HG03558 (cell line): Measurements from ENCODE around the gene CDC42EP4.
"Not testable (repeated sequence)": the region's sequence is repeated elsewhere in the genome, so short reads cannot be mapped to it uniquely, and the experiment has no call there.

Experiments used
- ATAC-seq: cut with Tn5 transposase; IDR thresholded peaks from one replicate; pipeline ENCODE4 v1.9.1; 2021; ENCODE audit warnings: moderate number of reproducible peaks; ENCODE audit not compliant: unreplicated experiment; ENCODE audit errors: extremely low read depth

CDC42EP4 gene

DNA sequence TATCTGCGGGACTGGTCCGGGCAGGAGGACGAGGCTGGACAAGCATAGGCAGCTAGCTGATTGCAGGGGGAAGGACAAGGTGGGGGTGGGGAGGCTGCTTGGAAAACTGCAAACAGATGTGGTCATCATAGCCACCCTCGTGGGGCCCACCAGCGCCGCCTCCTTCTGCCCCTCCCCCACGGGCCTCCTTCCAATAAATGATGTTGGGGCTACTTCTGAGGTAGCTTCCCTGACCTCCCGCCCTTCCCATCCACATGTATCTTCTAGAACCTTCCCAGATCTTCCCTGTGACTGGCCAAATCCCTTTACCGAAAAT, 12.3 kb upstream of the CDC42EP4 start:
- no peak for ATAC-seq

- no peak for ATAC-seq
These were observed 11.8 kb upstream of the CDC42EP4 start for GRCh38 chr17:73323409-73324159.

DNA sequence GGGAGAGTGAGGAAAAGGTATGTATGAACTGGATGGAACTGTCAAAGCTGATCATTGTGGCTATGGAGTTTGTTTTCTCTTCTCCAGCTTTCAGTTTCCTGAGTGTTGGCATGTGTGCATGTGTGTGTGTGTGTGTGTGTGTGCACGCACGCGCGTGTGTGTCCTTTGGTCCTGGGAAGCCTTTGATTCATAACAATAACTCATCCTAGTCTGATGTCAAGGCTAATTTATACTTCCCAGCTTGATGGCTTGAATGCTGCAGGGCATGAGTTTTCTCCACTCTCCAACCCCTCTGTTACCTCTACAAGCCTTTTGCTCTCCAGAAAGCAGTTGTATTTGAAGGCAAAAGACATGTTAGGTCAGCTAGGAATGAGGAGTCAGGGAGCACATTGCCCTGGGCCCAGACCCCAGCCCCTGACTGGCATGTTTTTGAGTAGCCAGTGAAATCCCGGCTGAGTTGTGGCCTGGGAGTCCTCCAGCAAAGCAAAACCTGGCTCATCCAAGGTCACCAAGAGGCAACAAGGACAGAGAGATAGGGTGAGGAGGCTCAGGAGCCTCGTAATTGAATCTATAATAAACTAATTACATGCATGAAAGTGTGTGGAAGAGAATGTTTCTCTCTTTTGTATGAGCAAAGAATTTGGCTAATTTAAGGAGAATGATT, 8.9 kb upstream of the CDC42EP4 start:
- no peak for ATAC-seq

- no peak for ATAC-seq
These were observed 8.0 kb upstream of the CDC42EP4 start for GRCh38 chr17:73319766-73320165.

DNA sequence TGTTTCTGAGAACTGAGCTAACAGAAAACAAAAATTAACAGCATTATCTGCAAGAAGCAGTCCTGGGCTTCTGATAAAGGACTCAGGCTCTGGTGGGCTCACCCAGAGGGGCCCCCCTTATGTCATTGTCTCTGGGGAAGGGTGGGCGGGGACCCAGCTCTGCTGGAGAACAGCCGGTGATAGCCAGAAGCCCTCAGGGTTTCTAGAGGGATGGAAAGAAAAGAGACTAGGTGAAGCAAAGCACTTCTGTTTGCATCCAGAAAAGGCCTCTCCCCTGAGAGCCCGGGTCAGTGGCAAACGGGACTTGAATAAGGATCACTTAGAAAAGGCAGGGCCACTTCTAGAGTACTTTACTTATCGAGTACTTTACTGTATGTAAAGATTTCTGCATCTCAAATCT, 7.0 kb upstream of the CDC42EP4 start:
- no peak for ATAC-seq

DNA sequence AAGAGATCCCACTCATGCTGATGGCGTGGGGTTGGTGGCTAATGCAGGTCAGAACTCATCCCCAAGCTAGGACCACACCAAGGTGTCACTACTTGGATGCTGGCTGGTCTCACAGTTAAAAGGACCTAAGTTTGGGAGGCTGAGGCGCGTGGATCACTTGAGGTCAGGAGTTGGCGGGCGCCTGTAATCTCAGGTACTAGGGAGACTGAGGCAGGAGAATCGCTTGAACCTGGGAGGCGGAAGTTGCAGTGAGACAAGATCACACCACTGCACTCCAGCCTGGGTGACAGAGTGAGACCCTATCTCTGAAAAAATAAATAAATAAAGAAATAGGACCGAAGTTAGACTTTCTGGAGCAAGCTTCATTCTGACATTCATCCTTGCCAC, 6.6 kb upstream of the CDC42EP4 start:
- no peak for ATAC-seq

- no peak for ATAC-seq
These were observed 6.0 kb upstream of the CDC42EP4 start for GRCh38 chr17:73317513-73318426.

GRCh38 chr17:73316919-73317505, 5.2 kb upstream of the CDC42EP4 start:
- peak; percentile 47 for ATAC-seq

DNA sequence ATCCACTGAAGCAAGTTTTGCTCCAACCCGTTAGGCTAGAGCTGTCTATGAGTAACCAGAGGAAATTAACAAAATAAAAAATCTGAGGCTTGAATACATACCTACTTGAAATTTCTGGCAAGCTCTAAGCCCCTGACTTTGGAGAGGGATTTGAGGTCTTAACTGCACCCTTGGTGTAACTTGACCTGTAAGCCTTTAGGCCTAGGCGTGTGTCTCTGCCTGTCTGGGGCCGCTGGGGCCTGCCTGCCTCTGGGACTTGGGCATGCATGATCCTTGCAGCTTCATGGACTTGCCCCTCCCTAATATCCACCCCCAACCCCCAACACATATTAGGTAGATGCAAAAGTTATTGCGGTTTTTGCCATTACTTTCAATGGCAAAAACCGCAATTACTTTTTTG, 3.7 kb upstream of the CDC42EP4 start:
- no peak for ATAC-seq

DNA sequence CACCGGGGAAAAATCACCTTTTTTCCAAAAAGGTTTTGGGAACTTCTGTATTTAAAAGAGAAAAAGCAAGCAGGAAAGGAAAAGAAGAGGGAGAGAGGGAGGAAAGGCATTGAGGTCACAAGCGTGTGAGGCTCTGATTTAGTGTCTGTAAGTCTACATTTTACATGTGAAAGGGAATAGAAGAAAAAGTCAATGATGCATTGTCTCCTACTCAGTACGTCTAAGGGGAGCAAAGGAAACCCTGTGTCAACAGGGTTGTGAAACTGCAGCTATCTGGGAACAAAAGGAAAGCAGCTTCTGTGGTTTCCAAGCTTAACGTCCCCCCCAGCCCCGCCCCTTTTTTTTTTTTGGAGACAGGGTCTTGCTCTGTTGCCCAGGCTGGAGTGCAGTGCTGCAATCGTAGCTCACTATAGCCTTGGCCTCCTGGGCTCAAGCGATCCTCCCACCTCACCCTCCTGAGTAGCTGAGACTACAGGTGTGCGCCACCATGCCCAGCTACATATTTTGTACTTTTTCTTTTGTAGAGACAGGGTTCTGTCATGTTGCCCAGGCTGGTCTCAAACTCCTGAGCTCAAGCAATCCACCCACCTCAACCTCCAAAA, 1.8 kb upstream of the CDC42EP4 start:
- no peak for ATAC-seq

DNA sequence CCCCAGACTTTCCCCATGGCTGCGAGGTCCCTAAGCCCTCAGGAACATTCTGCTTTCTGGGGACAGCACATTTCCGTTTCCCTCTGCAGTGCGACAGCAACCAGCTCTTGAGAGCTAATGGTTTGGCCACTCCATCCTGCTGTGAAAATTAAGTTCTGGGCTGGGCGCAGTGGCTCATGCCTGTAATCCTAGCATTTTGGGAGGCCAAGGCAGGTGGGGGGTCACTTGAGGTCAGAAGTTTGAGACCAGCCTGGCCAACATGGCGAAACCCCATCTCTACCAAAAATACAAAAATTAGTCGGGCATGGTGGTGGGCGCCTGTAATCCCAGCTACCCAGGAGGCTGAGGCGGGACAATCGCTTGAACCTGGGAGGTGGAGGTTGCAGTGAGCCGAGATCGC, 1.1 kb upstream of the CDC42EP4 start:
- not testable (repeated sequence) for ATAC-seq

GRCh38 chr17:73311428-73311780, 397 bp downstream of the CDC42EP4 start:
- no peak for ATAC-seq

- ATAC-seq = no peak
These were observed 1.8 kb downstream of the CDC42EP4 start for GRCh38 chr17:73309727-73310596.

- ATAC-seq = not testable (repeated sequence)
These were observed 2.8 kb downstream of the CDC42EP4 start for GRCh38 chr17:73308959-73309358.

DNA sequence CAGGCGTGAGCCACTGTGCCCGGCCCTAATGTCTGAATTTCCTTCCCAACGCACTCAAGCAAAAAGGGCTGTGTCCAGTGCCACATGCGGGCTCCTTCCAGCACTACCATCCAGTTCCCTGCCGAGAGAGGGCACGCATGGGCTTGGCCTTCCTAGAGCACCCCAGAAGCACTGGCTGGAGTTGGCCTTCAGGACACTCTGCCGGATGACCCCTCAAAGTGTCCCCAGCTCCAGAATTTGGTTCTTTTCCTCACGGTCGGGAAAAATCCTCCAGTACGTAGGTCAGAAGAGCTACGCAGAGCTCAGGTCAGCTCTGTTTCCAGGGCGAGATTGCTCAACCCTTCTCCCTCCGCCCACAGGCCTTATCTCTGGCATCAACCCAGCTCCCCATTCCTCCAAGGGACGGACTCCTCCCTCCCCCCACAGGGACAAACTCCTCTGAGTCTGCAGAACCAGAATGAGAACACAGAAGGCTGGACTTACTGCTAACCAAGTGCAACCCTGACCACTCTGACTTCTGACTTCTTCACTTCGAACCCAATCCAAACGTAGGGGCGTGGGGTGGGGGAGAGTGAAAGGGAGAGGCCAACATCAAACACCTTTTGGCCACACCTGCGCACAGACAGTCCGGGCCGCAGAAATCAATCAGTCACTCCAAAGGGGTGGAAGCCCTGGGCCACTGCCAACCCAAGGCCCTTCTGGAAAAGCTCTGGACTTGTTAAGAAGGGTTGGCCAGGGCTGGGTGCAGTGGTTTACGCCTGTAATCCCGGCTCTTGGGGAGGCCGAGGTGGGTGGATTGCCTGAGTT, 3.6 kb downstream of the CDC42EP4 start:
- no peak for ATAC-seq

GRCh38 chr17:73307130-73307529, 4.7 kb downstream of the CDC42EP4 start:
- ATAC-seq = no peak

GRCh38 chr17:73305845-73306836, 5.7 kb downstream of the CDC42EP4 start:
- ATAC-seq = no peak
